G401.6 (cell line): Measurements from ENCODE around the gene PRTN3.

Source experiments
- FAIRE-seq: peaks from 2 replicates; lab custom pipeline; 2012; peaks lifted over from hg19 to GRCh38; lab: Jason Lieb, UNC

The PRTN3 gene

DNA sequence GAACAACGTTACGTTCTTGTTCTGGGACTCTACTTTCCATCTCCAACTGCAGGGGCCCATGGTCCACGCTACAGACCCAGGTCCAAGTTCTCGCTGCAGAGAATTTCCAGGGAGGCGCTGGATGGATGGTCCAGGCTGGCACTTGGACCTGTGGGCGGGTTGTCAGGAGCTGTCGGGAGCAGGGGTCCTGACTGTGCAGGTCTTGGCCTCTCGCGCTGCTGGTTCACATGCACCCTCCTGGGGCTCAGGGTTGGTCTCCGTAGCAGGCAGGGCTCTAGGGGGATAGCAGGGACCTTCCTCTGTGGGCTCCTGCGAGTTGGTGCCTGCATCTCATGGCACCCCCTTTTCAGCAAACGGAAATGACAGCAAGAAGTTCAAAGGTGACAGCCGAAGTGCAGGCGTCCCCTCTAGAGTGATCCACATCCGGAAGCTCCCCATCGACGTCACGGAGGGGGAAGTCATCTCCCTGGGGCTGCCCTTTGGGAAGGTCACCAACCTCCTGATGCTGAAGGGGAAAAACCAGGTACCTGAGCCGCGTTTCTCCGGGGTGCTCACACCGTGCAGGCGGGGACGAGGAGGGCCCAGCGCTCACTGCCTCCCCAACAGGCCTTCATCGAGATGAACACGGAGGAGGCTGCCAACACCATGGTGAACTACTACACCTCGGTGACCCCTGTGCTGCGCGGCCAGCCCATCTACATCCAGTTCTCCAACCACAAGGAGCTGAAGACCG is 36.9 kb upstream of the PRTN3 start:
- no peak for FAIRE-seq

- no peak for FAIRE-seq
Measured at GRCh38 chr19:804419-805165, 36.2 kb upstream of the PRTN3 start.

DNA sequence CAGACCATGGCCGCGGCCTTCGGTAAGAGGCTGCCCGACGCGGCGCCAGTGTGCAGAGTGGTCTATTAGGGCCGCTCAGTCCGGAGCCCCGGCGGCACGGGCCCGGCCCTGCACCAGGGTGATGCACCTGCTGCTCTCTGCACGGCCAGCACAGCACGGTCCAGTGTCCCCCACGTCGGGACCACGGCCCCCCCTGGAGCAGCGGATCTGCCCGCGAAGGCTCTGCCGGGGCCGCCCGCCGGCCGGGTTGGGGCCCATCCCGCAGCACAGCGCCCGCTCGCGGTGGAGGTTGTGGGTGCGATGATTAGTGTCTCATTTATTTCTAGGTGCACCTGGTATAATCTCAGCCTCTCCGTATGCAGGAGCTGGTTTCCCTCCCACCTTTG is 35.6 kb upstream of the PRTN3 start:
- FAIRE-seq = no peak

- no peak for FAIRE-seq
Measured at GRCh38 chr19:805600-806550, 34.9 kb upstream of the PRTN3 start.

DNA sequence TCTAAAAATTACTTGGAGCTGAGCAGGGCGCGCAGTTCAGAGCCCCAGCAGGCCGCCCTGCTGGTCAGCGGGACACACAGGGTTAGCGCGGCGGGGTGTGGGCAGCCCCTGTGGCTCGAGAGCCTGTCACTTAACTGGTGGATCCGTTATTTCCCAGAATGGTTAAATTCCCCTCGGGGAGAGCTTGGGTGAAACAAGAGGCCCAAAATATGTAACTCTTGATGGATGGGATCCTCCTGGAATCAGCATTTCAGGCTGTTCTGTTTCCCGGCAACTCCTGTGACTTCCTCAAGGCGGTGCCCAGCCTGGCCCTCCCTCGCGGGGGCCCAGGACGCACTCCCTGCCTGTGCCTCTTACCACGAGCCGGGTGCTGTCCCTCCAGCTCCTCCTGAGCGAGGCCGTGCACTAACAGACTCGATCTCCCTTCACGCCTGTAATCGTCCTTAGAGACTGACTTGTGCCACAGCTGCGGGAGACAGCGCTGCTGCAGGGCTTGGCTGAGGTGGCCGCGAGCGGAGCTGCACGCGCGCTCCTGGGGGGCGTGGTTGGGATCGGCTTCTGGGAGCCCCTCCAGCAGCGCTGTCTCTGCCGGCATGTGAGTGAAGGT is 33.9 kb upstream of the PRTN3 start:
- no peak for FAIRE-seq

DNA sequence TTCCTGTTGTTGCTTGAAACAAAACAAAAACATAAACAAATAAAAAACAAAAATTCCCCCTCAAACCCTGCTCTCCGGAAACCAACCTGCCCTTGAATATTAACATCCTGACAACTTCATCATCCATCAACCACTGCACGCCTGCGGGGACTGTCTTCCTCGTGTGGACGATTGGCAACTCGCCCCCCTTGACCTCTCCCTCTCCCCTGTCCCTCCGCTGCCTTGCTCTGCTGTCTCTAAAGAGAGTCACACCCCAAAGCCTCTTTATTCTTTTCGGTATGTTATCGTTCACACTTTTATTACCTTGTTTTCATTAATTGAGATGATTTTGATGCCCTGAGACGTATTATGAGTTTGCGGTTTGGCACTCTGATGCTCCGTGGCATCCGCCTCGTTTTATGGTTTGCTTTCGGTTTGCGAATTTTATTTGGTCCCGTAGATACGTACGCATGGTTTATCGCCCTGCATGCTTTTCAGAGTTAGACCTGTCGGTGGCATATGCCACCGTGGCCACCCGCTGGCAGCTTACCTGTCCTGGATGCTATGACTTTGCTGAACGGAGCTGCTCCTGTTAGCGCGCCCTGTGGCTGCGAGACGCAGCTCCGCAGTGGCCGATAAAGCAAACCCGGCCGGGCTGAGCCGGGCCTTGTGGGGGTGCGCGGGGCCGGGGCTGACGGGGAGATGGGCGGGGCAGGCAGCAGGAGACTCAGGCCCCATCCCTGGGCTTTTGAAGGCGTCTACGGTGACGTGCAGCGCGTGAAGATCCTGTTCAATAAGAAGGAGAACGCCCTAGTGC is 33.0 kb upstream of the PRTN3 start:
- FAIRE-seq = no peak

- FAIRE-seq = no peak
Measured at GRCh38 chr19:808423-808775, 32.4 kb upstream of the PRTN3 start.

GRCh38 chr19:810077-810855 is 30.5 kb upstream of the PRTN3 start:
- FAIRE-seq = no peak

GRCh38 chr19:810883-811489 is 29.8 kb upstream of the PRTN3 start:
- no peak for FAIRE-seq

- no peak for FAIRE-seq
Measured at GRCh38 chr19:811506-812048, 29.2 kb upstream of the PRTN3 start.

DNA sequence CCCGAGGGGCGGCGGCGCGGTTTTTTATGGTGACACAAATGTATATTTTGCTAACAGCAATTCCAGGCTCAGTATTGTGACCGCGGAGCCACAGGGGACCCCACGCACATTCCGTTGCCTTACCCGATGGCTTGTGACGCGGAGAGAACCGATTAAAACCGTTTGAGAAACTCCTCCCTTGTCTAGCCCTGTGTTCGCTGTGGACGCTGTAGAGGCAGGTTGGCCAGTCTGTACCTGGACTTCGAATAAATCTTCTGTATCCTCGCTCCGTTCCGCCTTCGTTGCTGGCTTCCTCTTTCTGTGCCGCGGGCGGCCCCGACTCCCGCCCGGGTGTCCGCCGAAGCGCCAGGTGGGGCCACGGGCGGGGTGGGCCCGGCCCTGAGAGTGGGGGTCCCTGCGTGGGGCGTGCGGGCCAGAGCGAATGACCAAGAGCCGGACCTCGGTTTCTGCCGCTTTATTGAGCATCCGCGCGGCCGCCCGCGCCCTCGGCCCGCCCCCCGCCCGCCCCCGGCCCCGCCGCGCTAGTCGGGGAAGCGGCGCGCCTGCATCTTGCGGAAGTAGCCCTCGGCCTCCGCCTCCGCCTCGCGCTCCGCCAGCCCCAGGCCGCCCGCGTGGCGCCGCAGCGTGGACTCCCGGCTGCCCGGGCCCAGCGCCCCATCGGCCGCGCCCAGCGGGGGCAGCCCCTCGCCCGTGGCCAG is 28.6 kb upstream of the PRTN3 start:
- FAIRE-seq = no peak

GRCh38 chr19:812747-813218 is 28.0 kb upstream of the PRTN3 start:
- FAIRE-seq = no peak

GRCh38 chr19:813219-814151 is 27.3 kb upstream of the PRTN3 start:
- no peak for FAIRE-seq

- no peak for FAIRE-seq
Measured at GRCh38 chr19:814152-815078, 26.4 kb upstream of the PRTN3 start.

DNA sequence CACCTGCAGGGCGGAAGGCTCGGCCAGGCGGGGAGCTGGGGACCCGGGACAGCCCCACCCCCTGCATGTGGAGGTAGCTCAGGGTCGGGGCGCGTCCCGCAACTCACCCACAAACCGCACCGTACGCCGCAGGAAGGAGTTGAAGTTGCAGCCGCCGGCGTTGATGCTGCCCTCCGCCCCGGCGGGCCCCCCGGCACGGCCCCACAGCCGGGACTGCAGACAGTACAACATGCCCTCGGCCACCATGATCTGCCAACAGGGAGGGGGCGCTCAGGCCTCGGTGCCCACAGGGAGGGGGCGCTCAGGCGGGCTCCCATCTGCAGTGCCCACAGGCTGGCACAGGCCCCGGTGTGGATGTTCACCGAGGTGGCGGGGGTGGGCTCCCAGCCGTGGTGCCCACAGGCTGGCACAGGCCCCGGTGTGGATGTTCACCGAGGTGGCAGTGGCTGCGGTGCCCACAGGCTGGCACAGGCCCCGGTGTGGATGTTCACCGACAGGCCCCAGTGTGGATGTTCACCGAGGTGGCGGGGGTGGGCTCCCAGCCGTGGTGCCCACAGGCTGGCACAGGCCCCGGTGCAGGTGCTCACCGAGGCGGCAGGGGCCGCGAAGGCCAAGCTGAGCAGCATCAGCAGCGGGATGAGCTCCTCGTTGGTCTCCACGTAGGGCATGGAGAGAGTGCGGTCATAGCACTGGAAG is 25.6 kb upstream of the PRTN3 start:
- no peak for FAIRE-seq

DNA sequence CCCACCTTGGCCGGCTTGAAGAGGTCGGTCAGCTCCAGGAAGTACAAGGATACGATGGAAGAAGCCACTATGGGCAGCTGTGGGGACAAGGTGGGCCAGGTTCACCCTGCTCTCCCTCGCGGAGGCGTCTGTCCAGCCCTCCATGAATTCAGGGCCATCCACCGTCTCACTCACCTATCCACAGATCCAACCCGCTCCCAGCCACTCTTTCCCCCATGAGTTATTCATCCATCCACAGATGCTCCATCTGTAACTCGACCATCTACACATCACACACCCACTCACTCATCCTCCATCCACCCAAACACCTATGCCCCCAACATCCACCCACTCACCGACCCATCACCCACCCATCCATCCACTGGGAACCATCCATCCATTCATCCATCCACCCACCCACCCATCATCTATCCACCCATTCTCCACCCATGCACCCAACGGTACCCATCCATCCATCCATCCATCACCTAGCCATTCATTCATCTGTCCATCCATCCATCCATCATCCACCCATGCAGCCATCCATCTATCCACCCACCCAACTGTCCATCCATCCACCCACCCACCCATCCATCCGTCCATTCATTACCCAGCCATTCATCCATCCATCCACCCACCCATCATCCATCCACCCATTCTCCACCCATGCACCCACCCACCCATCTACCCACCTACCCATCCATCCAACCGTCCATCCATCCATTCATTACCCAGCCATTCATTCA is 24.9 kb upstream of the PRTN3 start:
- no peak for FAIRE-seq
